Mucosa of descending colon (tissue), 3 donors: ENCODE results near the gene ST6GALNAC3. TPM values are rescaled to one million over a fixed set of nuclear protein-coding genes. Genes with fewer than 3 reads are reported as not detected.

ENCODE experiments used
- ATAC-seq: fragments of 200-7000 bp; cut with Tn5 transposase; one replicate; pipeline ENCODE4 v1.9.1; 2020; ENCODE audit warnings: mild to moderate bottlenecking, moderate library complexity
- DNase-seq, 3 donors: peaks; one replicate each; pipeline ENCODE4 v3.0.0-alpha.2; 2020
- H3K36me3 ChIP-seq: fragments of 200-600 bp; one replicate; pipeline ENCODE4 v1.8.0; 2021; ENCODE audit warnings: low read depth, mild to moderate bottlenecking
- H3K4me1 ChIP-seq: fragments of 200-600 bp; one replicate; pipeline ENCODE4 v1.8.0; 2021; ENCODE audit warnings: low read depth, mild to moderate bottlenecking
- H3K4me3 ChIP-seq: fragments of 200-600 bp; one replicate; pipeline ENCODE4 v1.8.0; 2021; ENCODE audit warnings: mild to moderate bottlenecking
- H3K9me3 ChIP-seq: fragments of 200-600 bp; one replicate; pipeline ENCODE4 v1.8.0; 2021; ENCODE audit warnings: mild to moderate bottlenecking
- intact Hi-C, 2 donors: fragments of 100-400 bp; cut with DNase I in 1 of 2; cut with micrococcal nuclease in 1 of 2; formaldehyde crosslinking; loops; one replicate each; pipeline versions ENCODE4 v1.11.0 to v1.11.1; 2022; cut with DNase I, micrococcal nuclease
- total RNA-seq, 3 donors: library from RNA; stranded (reverse); fragmentation: NEBNext Ultra II Directional in 2 of 3; extraction: Animal tissue kit (Norgen Biotek cat#: 25700) in 2 of 3; gene quantifications; one replicate each; pipeline versions ENCODE4 v1.2.1 to v1.2.4, GENCODE V29; 2021 to 2023
- TF ChIP-seq, protein P1 (sequence below): fragments of 200-600 bp; IDR thresholded peaks from one replicate; pipeline ENCODE4 v1.8.0; 2022; ENCODE audit warnings: antibody characterized with exemption, mild to moderate bottlenecking
- donor health status: DM: no; HTN: no; CAD: no; lungs with moderate emphysema.
- donor health status: DM: no; HTN: no; CAD: no.
- donor health status: DM: no; HTN: yes; CAD: no.

Gene ST6GALNAC3
- total RNA-seq, 3 donors from 2014 or later, result 5.4 to 9.0 (median 6.7) TPM

DNA sequence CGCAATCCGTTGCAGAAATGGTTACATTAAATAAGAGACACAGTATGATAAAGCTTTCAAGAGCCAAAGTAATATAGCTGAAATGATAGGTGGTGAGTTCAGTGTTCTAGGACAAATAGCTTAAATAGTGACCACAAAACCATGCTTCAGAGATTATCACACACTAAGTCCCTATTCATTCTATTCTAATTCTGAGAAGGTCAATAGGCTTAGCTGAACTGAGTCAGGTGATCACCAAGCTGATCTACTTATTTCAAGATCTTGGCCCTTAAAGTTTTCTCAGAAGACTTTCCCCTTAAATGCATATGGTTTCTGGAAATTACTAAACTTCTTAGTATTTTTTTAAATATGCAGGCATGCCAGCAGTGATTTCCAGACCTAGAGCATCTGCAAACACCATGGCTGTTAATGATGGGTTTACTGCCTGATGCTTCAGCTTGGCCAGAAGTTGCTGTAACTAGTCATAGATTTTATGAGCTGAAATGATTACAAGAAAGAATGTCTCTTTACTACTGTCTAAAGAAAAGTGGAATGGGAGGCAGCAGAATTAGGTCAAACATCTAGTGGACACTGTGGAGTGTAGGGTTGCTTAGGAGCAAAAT lies 242.9 kb downstream of the ST6GALNAC3 start:
- DNase-seq, result no peak
- intact Hi-C loops, result no loop called here
- Histone ChIP-seq H3K36me3 (no peaks in the 10 kb centered on the region), H3K4me1 (no peaks in the 10 kb centered on the region), H3K4me3 (no peak overlapping the region), H3K9me3 (no peaks in the 10 kb centered on the region)
- ATAC-seq, result no peak
- TF ChIP-seq, protein P1, sequence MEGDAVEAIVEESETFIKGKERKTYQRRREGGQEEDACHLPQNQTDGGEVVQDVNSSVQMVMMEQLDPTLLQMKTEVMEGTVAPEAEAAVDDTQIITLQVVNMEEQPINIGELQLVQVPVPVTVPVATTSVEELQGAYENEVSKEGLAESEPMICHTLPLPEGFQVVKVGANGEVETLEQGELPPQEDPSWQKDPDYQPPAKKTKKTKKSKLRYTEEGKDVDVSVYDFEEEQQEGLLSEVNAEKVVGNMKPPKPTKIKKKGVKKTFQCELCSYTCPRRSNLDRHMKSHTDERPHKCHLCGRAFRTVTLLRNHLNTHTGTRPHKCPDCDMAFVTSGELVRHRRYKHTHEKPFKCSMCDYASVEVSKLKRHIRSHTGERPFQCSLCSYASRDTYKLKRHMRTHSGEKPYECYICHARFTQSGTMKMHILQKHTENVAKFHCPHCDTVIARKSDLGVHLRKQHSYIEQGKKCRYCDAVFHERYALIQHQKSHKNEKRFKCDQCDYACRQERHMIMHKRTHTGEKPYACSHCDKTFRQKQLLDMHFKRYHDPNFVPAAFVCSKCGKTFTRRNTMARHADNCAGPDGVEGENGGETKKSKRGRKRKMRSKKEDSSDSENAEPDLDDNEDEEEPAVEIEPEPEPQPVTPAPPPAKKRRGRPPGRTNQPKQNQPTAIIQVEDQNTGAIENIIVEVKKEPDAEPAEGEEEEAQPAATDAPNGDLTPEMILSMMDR, result no peak

DNA sequence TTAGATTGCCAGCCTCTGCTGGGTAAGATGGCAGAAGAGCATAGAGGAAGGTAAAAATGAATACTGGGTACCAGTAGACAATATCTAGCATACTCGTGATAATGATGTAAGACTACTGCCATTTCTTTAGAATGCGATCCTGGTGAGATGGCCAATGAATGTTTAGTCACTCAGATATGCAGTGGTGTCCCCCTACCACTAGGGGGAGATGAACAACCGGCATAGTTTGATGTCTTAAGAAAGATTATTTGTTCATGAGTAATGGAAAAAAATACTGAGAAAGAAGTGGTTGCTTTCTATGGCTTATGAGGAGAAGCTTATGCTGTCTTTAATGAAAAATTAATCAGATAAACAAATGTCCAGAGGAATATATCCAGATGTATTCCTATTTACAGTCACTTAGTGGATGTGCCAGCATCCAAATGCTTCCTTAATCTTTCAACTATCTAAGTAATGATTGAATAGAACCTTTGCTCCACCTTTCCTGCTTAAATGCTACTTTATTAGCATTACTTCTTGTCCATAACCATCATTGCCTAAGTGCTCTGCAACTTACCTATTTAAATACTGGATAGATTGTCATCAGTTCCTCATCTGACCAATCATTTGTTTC lies 256.6 kb downstream of the ST6GALNAC3 start:
- intact Hi-C loops, result no loop called here
- DNase-seq, result peak in 1 of 3 donors; percentile 54
- no peaks in the 10 kb centered on the region for H3K9me3 ChIP-seq

DNA sequence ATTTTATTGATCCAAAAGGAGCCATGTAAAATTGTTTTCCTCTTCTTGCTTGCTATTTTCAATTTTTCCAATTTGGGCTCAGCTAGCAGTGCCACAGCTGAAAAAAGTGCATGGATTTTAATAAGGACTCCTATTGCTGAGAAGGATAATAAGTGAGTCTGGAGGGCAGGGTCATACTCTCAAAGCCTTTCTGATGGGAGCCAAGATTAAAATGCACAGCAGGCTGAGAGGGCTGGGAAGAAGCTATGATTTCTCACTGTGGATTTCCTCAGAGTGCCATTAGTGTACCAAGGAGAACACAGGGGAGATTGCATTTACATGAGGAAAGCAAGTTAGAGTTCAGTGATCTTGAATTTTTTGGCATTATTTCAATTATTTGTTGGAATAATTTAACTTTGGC lies 261.3 kb downstream of the ST6GALNAC3 start:
- H3K36me3 ChIP-seq, result no peaks in the 10 kb centered on the region
- H3K9me3 ChIP-seq, result no peaks in the 10 kb centered on the region
- H3K4me3 ChIP-seq, result no peak overlapping the region
- TF ChIP-seq, protein P1, result no peak
- intact Hi-C loops, result no loop called here
- DNase-seq (no peak), ATAC-seq (no peak)
- no peaks in the 10 kb centered on the region for H3K4me1 ChIP-seq

More for the DNA sequence above, 256.6 kb downstream of the ST6GALNAC3 start:
- H3K36me3 ChIP-seq, result no peaks in the 10 kb centered on the region
- peak; percentile 79 for ATAC-seq
- TF ChIP-seq, protein P1, result peak; percentile 66
- no peaks in the 10 kb centered on the region for H3K4me1 ChIP-seq
- H3K4me3 ChIP-seq, result no peak overlapping the region

DNA sequence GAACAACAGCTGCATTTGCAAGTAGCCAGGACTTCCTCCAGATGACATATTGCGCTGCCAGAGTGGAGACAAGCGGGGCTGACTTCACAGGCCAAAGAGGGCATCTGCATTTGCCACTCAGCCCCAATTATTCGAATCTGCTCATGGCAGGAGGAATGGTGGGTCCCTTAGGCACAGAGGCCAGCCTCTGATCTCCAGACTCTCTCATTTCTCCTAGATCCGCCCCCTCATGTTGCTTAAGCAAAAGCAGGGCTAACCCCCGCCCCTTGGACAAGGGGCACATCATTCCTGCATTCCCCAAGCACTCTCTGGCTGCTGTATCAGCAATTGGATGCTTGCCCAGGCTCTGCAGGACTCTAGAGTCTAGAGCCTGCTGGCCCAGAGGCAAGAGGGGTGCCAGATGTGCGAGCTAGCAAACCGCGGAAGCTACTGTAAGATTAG lies 262.4 kb downstream of the ST6GALNAC3 start:
- Histone ChIP-seq H3K36me3 (no peaks in the 10 kb centered on the region), H3K9me3 (no peaks in the 10 kb centered on the region), H3K4me3 (no peak overlapping the region), H3K4me1 (no peaks in the 10 kb centered on the region)
- ATAC-seq (peak; percentile 54), DNase-seq (peak; percentile 21 to 59 (median 28))
- TF ChIP-seq, protein P1, result no peak
- intact Hi-C loops, result no loop called here

DNA sequence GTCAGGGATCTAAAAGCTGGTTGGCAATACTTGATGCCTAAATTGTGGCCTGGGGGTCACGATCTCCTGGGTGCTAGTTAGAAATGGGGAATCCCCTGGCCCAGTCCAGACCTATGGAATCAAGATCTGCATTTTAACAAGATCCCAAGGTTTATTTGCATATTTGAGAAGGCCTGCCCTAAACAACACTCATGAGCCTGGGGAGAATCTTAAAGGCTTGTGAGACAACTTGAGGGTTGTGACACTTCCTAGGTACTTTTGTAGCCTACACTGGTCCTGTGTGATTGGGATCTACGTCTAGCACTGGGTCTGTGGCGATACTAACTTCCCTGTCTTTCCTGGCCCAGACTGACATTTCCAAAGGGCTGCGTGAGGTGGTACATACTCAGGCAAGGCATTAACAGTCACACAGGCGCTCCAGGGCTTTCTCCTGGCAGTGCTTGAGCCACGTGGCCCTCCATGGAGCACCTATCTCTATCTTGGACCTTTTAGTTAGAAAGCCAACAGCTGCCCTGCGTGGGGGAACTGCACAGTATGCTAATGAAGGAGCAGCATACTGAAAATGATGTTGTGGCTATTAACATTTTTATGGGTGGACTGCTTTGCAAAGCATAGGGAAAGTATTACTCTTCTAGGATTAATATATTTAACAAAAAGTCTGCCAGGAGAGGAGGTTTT lies 263.1 kb downstream of the ST6GALNAC3 start:
- no peak for DNase-seq
- H3K9me3 ChIP-seq, result no peaks in the 10 kb centered on the region
- TF ChIP-seq, protein P1, result no peak
- ATAC-seq, result no peak
- no peak overlapping the region for H3K4me3 ChIP-seq
- H3K4me1 ChIP-seq, result no peaks in the 10 kb centered on the region
- no peaks in the 10 kb centered on the region for H3K36me3 ChIP-seq
- intact Hi-C loops, result no loop called here
